HG03135 (cell line): Measurements from ENCODE around the gene CRCP.
"Not testable (repeated sequence)": the region's sequence is repeated elsewhere in the genome, so short reads cannot be mapped to it uniquely, and the experiment has no call there.

Experiments
- ATAC-seq: cut with Tn5 transposase; IDR thresholded peaks from one replicate; pipeline ENCODE4 v1.9.1; 2021; ENCODE audit warnings: mild to moderate bottlenecking, moderate library complexity; ENCODE audit not compliant: unreplicated experiment

Gene CRCP

GRCh38 chr7:66152371-66153191 lies 37.9 kb downstream of the CRCP start:
- ATAC-seq: no peak

DNA sequence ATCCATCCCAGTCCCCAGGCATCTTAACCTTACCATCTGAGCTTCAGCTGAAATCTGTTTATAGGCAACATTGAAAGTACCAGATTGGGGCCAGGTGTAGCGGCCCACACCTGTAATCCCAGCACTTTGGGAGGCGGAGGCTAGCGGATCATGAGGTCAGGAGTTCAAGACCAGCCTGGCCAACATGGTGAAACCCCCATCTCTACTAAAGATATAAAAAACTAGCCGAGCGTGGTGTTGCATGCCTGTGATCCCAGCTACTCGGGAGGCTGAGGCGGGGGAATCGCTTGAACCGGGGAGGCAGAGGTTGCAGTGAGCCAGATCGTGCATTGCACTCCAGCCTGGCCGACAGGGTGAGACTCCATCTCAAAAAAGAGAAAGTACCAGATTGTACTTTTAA lies 39.0 kb downstream of the CRCP start:
- no peak for ATAC-seq

DNA sequence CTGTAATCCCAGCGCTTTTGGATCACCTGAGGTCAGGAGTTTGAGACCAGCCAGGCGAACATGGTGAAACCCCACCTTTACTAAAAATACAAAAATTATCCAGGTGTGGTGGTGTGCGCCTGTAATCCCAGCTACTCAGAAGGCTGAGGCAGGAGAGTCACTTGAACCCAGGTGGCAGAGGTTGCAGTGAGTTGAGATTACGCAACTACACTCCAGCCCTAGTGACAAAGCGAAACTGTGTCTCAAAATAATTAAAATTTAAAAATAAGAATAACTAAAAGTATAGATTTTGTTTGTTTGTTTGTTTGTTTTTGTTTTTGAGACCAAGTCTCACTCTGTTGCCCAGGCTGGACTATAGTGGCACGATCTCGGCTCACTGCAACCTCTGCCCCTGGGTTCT lies 41.4 kb downstream of the CRCP start:
- ATAC-seq: not testable (repeated sequence)

DNA sequence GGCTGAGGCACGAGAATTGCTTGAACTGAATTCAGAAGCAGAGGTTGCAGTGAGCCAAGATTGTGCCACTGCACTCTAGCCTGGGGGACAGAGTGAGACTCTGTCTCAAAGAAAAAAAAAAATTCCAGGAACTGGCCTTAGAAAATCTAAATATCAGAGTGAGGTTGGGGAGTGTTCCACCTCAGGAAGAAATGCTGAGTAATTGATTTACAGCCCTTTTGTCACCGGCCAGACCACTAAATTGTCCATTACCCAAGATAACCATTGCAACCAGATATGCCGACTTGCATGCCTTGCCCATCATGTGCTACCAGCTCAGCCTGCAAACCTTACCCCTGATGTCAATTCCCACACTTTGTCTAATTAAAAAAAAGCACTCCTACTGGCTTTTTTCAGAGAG lies 42.4 kb downstream of the CRCP start:
- no peak for ATAC-seq

- no peak for ATAC-seq
Measured at GRCh38 chr7:66162622-66163021, 48.0 kb downstream of the CRCP start.

DNA sequence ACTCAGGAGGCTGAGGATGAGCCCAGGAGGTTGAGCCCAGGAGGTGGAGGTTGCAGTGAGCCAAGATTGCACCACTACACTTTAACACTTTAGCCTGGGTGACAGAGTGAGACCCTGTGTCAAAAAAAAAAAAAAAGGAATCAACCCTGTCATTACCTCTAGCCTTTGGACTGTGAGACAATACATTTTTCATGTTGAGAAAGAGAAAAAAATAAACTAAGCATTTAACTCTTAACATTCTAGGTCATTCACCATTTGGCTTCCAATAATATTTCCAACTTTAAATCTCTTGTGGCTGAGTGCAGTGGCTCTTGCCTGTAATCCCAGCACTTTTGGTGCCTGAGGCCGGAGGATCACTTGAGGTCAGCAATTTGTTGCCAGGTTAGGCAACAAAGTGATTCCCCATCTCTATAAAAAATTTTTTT lies 48.6 kb downstream of the CRCP start:
- no peak for ATAC-seq

- ATAC-seq: no peak
Measured at GRCh38 chr7:66164356-66164755, 49.7 kb downstream of the CRCP start.

- no peak for ATAC-seq
Measured at GRCh38 chr7:66167773-66168387, 53.2 kb downstream of the CRCP start.

DNA sequence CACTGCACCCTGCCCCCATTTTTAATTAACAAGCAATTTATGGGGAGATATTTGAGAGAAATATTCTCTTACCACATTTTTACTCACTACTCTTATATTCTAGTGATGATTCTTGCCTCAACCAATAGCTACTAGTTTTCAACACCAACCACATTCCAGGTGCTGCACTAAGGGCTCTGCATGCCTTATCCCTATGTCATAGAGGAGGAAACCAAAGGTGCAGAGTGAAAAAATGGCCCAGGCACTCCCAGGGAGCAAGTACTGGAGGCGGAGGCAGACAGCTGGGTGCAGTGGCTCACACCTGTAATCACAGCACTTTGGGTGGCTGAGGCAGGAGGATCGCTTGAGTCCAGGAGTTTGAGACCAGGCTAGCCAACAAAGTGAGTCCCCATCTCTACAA lies 55.0 kb downstream of the CRCP start:
- ATAC-seq: no peak

GRCh38 chr7:66170309-66171231 lies 55.9 kb downstream of the CRCP start:
- no peak for ATAC-seq

DNA sequence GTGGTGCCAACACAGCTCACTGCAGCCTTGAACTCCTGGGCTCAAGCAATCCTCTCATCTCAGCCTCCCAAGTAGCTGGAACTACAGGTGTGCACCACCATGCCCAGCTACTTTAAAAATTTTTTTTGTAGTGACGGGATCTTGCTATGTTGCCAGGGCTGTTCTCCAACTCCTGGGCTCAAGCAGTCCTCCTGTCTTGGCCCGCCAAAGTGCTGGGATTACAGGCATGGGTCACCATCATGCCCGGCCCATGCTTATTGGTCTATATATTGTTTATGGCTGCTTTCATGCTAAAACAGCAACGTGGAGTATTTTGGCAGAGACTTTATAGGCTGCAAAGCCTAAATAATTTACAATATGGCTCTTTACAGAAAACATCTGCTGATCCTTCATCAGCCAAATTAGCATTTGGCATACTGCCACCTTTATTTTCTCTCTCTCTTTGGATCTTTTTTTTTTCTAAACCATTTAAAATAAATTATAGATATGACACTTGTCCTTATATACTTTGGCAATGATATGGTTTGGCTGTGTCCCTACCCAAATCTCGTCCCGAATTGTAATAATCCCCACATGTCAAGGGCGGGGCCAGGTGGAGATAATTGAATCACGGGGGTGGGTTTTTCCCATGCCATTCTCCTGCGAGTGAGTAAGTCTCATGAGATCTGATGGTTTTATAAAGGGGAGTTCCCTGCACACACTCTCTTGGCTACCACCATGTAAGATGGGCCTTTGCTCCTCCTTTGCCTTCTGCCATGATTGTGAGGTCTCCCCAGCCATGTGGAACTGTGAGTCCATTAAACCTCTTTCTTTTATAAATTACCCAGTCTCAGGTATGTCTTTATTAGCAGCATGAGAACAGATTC lies 58.1 kb downstream of the CRCP start:
- not testable (repeated sequence) for ATAC-seq

- no peak for ATAC-seq
Measured at GRCh38 chr7:66173856-66174255, 59.2 kb downstream of the CRCP start.

DNA sequence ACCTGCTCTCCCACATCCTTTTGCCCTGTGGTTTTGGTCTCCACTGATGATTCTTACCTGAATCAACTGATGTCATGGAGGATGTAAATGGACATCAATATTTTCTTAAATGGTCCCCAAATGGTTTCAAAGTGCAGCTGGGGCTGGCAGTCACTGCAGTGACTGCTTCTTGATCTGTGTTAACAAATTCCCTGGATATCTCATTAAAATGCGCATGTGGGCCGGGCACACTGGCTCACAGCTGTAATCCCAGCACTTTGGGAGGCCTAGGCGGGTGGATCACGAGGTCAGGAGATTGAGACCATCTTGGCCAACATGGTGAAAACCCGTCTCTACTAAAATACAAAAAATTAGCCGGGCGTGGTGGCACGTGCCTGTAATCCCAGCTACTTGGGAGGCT lies 60.4 kb downstream of the CRCP start:
- not testable (repeated sequence) for ATAC-seq

GRCh38 chr7:66176914-66177313 lies 62.3 kb downstream of the CRCP start:
- ATAC-seq: no peak

DNA sequence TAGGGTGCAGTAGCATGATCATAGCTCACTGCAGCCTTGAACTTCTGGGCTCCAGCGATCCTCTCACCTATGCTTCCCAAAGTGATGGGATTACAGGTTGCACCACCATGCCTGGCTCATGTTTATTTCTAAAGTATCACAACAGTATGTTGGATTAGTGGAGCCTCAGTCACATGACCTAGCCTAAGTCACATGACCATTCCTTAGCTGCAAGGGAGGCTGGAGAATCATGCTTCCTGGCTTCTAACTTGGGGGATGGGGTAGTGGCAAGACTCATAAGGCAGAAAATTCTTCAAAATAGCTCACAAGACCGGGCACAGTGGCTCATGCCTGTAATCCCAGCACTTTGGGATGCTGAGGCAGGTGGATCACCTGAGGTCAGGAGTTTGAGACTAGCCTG lies 63.6 kb downstream of the CRCP start:
- ATAC-seq: no peak

DNA sequence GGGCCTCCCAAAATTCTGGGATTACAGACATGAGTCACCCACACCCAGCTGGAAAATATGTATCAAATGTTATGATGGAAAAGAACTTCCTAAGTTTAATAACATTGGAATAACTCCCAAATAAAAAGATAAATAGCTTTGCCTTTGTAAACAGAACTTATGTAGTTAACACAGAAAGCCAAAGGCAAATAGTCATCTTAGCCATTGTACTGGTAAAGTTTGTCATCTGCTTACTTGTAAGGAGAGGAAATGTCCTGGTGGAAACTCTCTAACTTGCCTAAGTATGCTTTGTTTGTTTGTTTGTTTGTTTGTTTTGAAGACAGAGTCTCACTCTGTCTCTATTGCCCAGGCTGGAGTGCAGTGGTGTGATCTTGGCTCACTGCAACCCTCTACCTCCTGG lies 66.7 kb downstream of the CRCP start:
- ATAC-seq: no peak

GRCh38 chr7:66181845-66182244 lies 67.2 kb downstream of the CRCP start:
- no peak for ATAC-seq

DNA sequence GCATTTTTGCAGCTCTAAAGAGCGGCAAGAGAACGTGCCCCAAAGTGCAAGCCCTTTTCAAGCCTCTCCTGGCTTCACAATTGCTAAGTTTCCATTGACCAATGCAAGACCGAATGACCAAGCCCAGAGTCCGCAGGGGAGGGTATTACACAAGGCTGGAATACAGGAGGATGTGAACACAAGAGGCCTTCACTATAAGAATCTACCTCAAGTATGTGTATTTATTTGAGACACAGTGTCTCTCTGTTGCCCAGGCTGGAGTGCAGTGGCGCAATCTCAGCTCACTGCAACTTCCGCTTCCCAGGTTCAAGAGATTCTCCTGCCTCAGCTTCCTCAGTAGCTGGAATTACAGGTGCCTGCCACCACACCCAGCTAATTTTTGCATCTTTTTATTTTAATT lies 68.3 kb downstream of the CRCP start:
- ATAC-seq: no peak

- ATAC-seq: no peak
Measured at GRCh38 chr7:66183700-66184099, 69.1 kb downstream of the CRCP start.

DNA sequence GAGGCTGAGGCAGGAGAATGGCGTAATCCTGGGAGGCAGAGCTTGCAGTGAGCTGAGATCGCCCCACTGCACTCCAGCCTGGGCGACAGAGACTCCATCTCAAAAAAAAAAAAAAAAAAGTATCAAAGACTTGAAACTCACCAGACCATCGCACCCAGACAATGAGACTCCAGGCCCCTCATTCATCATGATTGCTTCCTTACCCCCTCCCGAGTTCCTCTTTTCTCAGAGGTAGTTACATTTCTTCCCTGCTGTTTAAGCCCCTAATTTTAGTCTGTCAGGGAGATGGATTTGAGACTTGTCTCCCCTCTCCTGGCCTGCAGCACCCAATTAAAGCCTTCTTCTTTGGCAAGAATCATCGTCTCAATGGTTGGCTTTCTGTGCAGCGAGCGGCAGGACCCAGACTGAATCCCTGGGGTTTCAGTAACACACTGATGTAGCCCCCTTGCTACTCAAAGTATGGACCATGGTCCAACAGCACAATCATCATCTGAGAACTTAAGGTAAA lies 71.1 kb downstream of the CRCP start:
- no peak for ATAC-seq
